Hepatocyte (in vitro differentiated cells): ENCODE data around the gene CDC42BPA.

Experiments
- EZH2 ChIP-seq: fragments of 200-600 bp; sonication (generic); IDR thresholded peaks from 2 replicates; pipeline ENCODE4 v1.6.1; 2016; ENCODE audit warnings: antibody characterized with exemption, mild to moderate bottlenecking, borderline replicate concordance
- EZH2phosphoT487 ChIP-seq: fragments of 200-600 bp; sonication (generic); IDR thresholded peaks from one replicate; pipeline ENCODE4 v1.6.1; 2018; ENCODE audit warnings: antibody characterized with exemption, mild to moderate bottlenecking, low read depth, moderate library complexity; ENCODE audit not compliant: unreplicated experiment, severe bottlenecking

DNA sequence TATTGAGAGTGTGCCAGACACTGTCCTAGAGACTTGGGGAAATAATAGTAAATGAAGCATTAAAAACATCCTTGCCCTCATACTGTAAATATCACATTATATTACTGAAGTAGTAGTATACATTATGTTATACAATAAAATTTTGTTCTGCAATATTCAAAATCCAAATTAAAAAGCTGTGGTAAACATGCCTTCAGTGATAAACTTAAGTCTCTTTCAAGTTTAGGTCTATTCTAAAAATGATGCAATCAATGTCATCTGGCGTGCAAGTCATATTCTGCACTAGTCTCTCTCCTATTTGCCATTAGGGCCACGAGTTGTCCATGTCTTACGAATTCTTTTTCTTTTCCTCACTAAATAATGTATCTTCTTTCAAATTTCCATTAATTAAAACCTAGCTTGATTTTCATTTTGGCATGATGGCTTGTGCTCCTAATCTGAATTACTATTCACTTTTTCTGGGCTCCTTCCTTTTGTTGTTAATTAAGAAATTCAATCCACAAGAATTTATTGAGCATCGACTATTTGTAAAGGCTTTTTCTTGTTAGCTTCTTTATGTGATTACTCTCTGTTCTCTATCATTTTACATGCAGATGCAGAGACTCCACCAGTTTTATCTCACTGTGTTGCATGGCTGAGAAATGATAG, 247.5 kb downstream of the CDC42BPA start:
- TF ChIP-seq EZH2 (no peak), EZH2phosphoT487 (no peak)
